SK-N-MC (cell line): ENCODE results near the gene NUP50.

ENCODE experiments used
- EZH2 ChIP-seq: fragments of 200-600 bp; sonication (generic); IDR thresholded peaks from one replicate; pipeline ENCODE4 v1.6.1; 2017; ENCODE audit warnings: antibody characterized with exemption
- FOXP2 ChIP-seq: optimal IDR thresholded peaks from 2 replicates; pipeline ENCODE3; 2011; ENCODE audit warnings: mild to moderate bottlenecking, moderate library complexity; ENCODE audit not compliant: insufficient read depth; ENCODE audit errors: extremely low read length, control extremely low read depth
- POLR2AphosphoS5 ChIP-seq: IDR thresholded peaks from 2 replicates; pipeline ENCODE4 v1.6.1; 2012; ENCODE audit warnings: mild to moderate bottlenecking, low read depth, low read length, borderline replicate concordance

GRCh38 chr22:45162531-45162930 is 1.2 kb upstream of the NUP50 start:
- TF ChIP-seq EZH2 (no peak), POLR2AphosphoS5 (no peak), FOXP2 (no peak)
